ENCODE results near the gene IL7R. TPM values are rescaled to one million over a fixed set of nuclear protein-coding genes. Genes with fewer than 3 reads are reported as not detected.

The IL7R gene
- total RNA-seq, 1 experiment from 2014 or later, result 0.41 TPM

DNA sequence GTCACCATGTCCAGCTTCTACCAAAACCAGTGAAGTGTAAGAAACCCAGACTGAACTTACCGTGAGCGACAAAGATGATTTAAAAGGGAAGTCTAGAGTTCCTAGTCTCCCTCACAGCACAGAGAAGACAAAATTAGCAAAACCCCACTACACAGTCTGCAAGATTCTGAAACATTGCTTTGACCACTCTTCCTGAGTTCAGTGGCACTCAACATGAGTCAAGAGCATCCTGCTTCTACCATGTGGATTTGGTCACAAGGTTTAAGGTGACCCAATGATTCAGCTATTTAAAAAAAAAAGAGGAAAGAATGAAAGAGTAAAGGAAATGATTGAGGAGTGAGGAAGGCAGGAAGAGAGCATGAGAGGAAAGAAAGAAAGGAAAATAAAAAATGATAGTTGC, 19.8 kb downstream of the IL7R start:
- Histone ChIP-seq H3F3A (ENCODE audit: insufficient read depth, low read depth) (no peaks in the 10 kb centered on the region), H3K27me3 (ENCODE audit: insufficient read depth, low read depth) (no peaks in the 10 kb centered on the region), H3K9me3 (ENCODE audit: insufficient read depth, low read depth) (peaks cover 6% of the 10 kb centered on the region; the same call in 1 of the 2 replicates), H3K4me1 (replicated peaks; ENCODE audit: insufficient read depth) (no peaks in the 10 kb centered on the region), H3K4me3 (no peak overlapping the region), H3K9me2 (ENCODE audit: insufficient read depth) (no peaks in the 10 kb centered on the region), H3K4me2 (no peak overlapping the region), H4K20me1 (ENCODE audit: insufficient read depth) (no peaks in the 10 kb centered on the region), H2AFZ (no peak overlapping the region), H3K27ac (no peak overlapping the region), H3K36me3 (ENCODE audit: low read depth) (no peaks in the 10 kb centered on the region), H3K79me2 (ENCODE audit: low read depth) (no peaks in the 10 kb centered on the region)
- BruUV-seq (replicated peaks), result no TSS peak
- CTCF ChIA-PET, result no interaction called here
- POLR2A ChIA-PET (ENCODE audit: unreplicated experiment), result no interaction called here
- no peak for TF ChIP-seq EZH2 (IDR thresholded peaks at IDR 0.05; ENCODE audit: low read depth)
- TF ChIP-seq, protein P1, sequence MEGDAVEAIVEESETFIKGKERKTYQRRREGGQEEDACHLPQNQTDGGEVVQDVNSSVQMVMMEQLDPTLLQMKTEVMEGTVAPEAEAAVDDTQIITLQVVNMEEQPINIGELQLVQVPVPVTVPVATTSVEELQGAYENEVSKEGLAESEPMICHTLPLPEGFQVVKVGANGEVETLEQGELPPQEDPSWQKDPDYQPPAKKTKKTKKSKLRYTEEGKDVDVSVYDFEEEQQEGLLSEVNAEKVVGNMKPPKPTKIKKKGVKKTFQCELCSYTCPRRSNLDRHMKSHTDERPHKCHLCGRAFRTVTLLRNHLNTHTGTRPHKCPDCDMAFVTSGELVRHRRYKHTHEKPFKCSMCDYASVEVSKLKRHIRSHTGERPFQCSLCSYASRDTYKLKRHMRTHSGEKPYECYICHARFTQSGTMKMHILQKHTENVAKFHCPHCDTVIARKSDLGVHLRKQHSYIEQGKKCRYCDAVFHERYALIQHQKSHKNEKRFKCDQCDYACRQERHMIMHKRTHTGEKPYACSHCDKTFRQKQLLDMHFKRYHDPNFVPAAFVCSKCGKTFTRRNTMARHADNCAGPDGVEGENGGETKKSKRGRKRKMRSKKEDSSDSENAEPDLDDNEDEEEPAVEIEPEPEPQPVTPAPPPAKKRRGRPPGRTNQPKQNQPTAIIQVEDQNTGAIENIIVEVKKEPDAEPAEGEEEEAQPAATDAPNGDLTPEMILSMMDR (conservative IDR thresholded peaks at IDR 0.05), result no peak
- intact Hi-C loops (cut with micrococcal nuclease; ENCODE audit: unreplicated experiment), result no loop called here
- DNase-seq, result no peak

- Histone ChIP-seq H3K27me3 (ENCODE audit: insufficient read depth, low read depth) (no peaks in the 10 kb centered on the region), H3K4me1 (replicated peaks; ENCODE audit: insufficient read depth) (no peaks in the 10 kb centered on the region), H3K79me2 (ENCODE audit: low read depth) (no peaks in the 10 kb centered on the region), H3K4me3 (no peak overlapping the region), H2AFZ (no peak overlapping the region), H3F3A (ENCODE audit: insufficient read depth, low read depth) (no peaks in the 10 kb centered on the region), H3K9me3 (ENCODE audit: insufficient read depth, low read depth) (peaks cover 6% of the 10 kb centered on the region; the same call in 1 of the 2 replicates), H3K27ac (no peak overlapping the region), H3K4me2 (0 out of 2 replicates have a peak overlapping the region, but pooled peaks have one; percentile 5), H3K9me2 (ENCODE audit: insufficient read depth) (no peaks in the 10 kb centered on the region), H3K36me3 (ENCODE audit: low read depth) (no peaks in the 10 kb centered on the region), H4K20me1 (ENCODE audit: insufficient read depth) (no peaks in the 10 kb centered on the region)
- BruUV-seq (replicated peaks), result no TSS peak
- ChIA-PET POLR2A (ENCODE audit: unreplicated experiment) (no interaction called here), CTCF (no interaction called here)
- TF ChIP-seq, protein P1 (conservative IDR thresholded peaks at IDR 0.05), result no peak
- no peak for TF ChIP-seq EZH2 (IDR thresholded peaks at IDR 0.05; ENCODE audit: low read depth)
- no peak for DNase-seq
- intact Hi-C loops (cut with micrococcal nuclease; ENCODE audit: unreplicated experiment), result no loop called here
Measured at GRCh38 chr5:35876922-35877321, 20.2 kb downstream of the IL7R start.

DNA sequence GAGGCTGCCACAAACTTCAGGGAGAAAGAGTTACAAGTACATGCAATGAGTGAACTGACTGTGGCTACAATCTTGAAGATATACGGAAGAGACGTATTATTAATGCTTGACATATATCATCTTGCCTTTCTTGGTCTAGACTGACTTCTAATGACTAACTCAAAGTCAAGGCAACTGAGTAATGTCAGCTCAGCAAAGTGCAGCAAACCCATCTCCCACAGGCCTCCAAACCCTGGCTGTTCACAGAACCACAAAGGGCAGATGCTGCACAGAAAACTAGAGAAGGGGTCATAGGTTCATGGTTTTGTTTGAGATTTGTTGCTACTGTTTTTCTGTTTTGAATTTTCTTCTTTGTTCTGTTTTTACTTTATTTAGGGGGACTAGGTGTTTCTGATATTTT, 21.0 kb downstream of the IL7R start:
- POLR2A ChIA-PET (ENCODE audit: unreplicated experiment), result no interaction called here
- CTCF ChIA-PET, result no interaction called here
- no peaks in the 10 kb centered on the region for H3K27me3 ChIP-seq (ENCODE audit: insufficient read depth, low read depth)
- H3K4me1 ChIP-seq (replicated peaks; ENCODE audit: insufficient read depth), result no peaks in the 10 kb centered on the region
- BruUV-seq (replicated peaks), result no TSS peak
- no peak for DNase-seq
- no peak overlapping the region for H3K4me2 ChIP-seq
- H4K20me1 ChIP-seq (ENCODE audit: insufficient read depth), result no peaks in the 10 kb centered on the region
- no peaks in the 10 kb centered on the region for H3K79me2 ChIP-seq (ENCODE audit: low read depth)
- H3F3A ChIP-seq (ENCODE audit: insufficient read depth, low read depth), result no peaks in the 10 kb centered on the region
- intact Hi-C loops (cut with micrococcal nuclease; ENCODE audit: unreplicated experiment), result no loop called here
- no peak overlapping the region for H2AFZ ChIP-seq
- no peaks in the 10 kb centered on the region for H3K36me3 ChIP-seq (ENCODE audit: low read depth)
- H3K9me2 ChIP-seq (ENCODE audit: insufficient read depth), result no peaks in the 10 kb centered on the region
- no peak for TF ChIP-seq EZH2 (IDR thresholded peaks at IDR 0.05; ENCODE audit: low read depth)
- TF ChIP-seq, protein P1 (conservative IDR thresholded peaks at IDR 0.05), result no peak
- no peak overlapping the region for H3K4me3 ChIP-seq
- H3K9me3 ChIP-seq (ENCODE audit: insufficient read depth, low read depth), result peaks cover 6% of the 10 kb centered on the region; the same call in 1 of the 2 replicates
- no peak overlapping the region for H3K27ac ChIP-seq

Measured in PC-9 (cell line).